M059J (cell line): ENCODE measurements around the gene KRTAP10-12. TPM values are rescaled to one million over a fixed set of nuclear protein-coding genes. Genes with fewer than 3 reads are reported as not detected.

ENCODE experiments used
- DNase-seq: peaks from one replicate; pipeline ENCODE4 v3.0.0-alpha.2; 2012; ENCODE audit warnings: low read depth
- total RNA-seq: library from RNA; depleted of rRNA; stranded (reverse); fragments of >200 nt; shearing (Covaris generic); gene quantifications from 2 replicates; pipeline ENCODE4 v1.2.3, GENCODE V29; 2014

KRTAP10-12 gene
- total RNA-seq, 1 experiment from 2014 or later, result not detected

DNA sequence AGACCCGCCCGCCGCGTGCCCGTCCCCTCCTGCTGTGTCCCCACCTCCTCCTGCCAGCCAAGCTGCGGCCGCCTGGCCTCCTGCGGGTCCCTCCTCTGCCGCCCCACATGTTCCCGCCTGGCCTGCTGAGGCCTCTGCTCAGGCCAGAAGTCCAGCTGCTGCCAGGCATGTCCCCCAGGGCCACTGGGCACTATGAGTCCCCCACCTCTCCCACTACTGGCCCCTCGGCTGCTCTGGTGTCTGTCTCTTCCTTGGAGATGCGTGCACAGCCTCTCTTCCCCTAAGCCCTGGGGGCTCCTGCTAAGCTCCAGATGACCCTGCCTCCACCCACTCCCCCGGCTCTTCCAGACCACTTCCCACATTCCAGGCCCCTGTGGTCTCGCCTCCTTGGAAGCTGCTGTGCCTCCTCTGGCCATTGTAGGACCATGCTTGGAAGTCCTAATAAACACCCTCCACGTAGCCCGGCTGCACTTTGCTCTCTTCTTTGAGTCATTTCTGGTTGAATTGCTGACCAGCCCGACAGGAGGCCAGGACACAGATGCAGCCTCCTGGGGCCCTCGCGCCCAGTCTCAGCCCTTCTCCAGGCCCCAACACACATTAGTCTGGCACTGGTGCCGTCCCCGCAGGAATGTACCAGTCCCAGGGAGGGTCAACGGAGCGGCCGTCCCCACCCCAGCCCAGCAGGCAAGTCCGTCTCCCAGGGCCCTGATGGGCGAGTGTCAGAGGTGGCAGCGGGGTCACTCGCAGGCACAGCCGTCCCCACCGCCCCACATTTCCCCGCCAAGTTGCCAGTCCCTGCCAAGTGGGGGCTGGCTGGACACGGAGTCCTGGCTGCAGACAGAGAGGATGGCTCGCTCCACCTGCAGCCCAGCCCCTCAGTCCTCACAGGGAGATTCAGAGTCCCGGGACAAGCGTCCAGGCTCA, 1.1 kb downstream of the KRTAP10-12 start:
- DNase-seq, result peak; percentile 13

DNA sequence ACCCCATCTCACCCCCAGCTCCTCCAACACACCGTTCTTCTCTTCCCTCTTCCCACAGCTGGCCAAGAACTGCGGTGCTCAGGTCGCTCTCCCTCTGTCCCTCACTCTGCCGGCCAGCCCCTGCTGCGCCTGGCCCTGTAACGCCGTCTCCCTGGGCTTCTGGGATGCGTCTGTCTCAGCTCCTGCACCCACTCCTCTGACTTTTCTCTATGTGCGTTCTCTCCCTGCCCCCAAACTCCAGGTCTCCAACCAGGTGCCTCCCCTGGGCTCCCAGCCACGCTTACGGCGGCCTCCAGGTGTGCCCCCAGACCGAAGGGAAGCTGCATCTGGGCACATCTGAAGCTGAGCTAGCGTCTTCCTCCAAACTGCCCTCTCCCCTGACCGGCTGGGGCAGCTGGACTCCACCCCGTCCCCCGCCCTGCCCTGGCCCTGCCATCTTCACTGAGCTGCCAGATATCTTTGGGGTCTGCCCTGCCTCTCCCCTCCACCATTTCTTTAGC, 2.6 kb downstream of the KRTAP10-12 start:
- DNase-seq, result no peak

- no peak for DNase-seq
Measured at GRCh38 chr21:44700101-44701022, 3.4 kb downstream of the KRTAP10-12 start.

DNA sequence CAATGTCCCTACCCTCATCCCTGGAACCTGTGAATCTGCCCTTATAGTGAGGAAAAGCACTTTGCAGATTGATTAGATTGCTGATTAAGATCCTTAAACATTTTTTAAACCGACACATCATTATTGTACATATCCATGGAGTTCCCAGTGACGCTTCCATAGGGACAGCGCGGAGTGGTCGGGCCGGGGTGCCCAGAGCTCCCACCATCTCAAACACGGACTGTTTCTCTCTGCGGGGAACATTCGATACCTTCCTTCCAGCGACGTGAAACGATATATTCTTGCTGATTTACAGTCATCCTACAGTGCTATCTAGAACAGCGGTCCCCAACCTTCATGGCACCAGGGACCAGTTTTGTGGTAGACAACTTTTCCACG, 4.0 kb downstream of the KRTAP10-12 start:
- no peak for DNase-seq

- DNase-seq, result no peak
Measured at GRCh38 chr21:44701541-44701940, 4.6 kb downstream of the KRTAP10-12 start.

- DNase-seq, result no peak
Measured at GRCh38 chr21:44702111-44702972, 5.4 kb downstream of the KRTAP10-12 start.

DNA sequence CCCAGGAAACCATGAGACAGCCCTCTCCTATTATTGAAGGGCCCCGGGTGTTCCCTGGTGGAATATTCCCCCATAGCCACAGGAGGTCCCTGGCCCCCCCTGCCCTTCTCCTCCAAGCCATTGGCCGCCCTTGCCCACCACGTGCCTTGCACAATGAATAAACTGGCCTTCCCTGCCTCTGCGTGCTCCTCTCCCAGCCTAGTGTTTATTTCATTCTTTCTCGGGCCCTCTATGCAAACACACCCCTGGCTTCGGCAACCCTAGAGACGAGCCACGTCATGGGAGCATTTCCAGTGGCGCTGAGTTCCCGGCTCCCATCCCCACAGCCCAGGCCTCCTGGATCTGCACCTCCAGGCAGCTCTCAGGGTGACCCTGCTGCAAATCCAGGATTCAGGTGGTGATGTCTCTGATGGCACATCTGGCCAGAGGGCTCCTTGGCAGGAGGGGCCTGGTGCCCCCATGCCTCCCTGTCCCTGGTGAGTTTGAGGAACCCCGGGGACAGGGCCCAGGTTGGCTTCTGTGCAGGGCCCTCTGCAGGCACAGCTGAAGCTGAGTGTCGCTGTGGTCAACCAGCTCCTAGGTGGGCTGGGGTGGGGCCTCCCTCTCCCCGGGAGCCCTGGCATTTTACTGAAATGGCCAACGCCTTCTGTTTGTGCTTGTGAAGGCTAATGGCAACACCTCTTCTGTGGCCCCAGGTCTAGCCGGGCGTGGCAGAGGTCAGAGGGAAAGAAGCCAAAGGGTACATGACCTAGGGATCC, 6.2 kb downstream of the KRTAP10-12 start:
- no peak for DNase-seq

DNA sequence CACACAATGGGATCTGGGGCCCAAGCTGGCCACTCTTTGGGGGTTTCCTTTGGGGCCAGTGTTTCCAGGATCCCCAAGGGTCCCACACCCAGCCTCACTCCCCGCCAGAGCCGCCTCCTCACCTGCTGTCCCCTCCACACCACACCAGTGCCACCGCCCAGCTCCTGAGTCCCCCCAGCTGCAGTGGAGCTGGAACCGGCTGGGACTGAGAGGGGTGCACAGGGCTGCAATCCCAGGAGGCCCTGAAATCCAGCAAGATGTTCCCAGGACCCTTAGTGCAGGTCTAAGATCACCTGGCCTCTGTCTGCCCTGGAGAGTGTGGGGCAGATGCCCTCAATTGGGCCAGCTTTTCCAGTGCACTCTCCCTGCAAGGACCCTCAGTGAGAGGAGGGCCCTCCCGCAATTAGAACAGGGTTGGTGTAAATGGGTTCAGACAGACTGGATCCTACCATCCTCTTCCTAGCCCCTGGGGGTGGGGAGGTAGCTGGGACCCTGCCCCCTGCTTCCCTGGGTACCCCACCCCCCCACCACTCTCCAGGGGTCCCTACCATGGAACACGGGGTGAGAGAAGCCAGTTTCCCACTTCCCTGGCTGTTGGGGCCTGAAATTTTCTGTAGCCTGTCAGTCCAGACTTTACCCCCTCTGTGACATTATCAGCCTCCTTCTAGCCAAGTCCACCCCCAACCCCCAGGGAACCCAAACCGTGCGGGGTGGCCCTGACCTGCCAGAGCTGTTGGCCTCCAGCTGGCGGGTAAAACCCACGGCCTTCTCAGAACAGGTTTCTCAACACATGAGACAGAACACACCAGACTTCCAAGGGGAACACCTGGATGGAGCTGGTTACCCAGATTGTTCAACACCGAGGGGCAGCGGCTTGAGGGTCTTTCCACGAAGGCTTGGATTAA, 7.0 kb downstream of the KRTAP10-12 start:
- no peak for DNase-seq

GRCh38 chr21:44704636-44705001, 7.6 kb downstream of the KRTAP10-12 start:
- DNase-seq, result no peak

GRCh38 chr21:44706026-44706705, 9.2 kb downstream of the KRTAP10-12 start:
- DNase-seq, result no peak

GRCh38 chr21:44706706-44707581, 10.0 kb downstream of the KRTAP10-12 start:
- DNase-seq, result no peak

- DNase-seq, result no peak
Measured at GRCh38 chr21:44708213-44708865, 11.4 kb downstream of the KRTAP10-12 start.

- DNase-seq, result no peak
Measured at GRCh38 chr21:44708866-44709425, 12.0 kb downstream of the KRTAP10-12 start.

DNA sequence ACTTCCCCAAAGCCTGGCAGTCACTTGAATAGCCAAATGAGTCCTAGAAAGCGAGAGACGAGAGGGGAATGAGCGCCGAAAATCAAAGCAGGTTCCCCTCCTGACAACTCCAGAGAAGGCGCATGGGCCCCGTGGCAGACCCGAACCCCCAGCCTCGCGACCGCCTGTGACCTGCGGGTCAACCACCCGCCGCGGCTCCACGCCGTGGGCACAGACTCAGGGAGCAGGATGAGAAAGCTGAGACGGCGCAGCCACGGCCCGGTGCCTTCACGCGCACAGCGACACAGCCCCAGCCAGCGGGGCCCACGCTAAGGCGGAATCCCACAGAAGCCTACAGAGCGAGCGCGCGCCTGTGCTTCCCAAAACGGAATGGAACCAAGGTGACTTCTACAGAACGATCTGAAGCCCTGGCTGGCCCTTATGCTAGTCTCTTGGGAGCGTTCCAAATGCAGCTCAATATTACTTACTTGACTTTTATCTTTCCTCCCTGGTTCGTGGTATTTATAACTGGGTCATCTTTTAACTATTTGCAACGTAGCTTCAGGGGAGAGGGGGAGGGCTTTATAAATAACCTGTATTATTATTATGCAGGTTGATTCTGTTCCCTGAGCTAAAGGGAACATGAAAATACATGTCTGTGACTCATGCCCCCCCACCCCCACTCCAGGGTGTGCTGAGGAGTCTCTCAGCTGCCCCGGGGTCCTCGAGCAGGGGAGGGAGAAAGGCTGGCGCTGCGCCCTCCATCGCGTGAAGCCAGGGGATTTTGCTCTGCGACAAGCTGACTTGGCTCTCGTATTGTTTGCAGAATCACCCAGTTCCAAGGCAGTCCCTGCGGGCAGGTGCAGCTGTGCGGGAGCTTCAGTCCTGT, 12.7 kb downstream of the KRTAP10-12 start:
- peak; percentile 21 for DNase-seq

DNA sequence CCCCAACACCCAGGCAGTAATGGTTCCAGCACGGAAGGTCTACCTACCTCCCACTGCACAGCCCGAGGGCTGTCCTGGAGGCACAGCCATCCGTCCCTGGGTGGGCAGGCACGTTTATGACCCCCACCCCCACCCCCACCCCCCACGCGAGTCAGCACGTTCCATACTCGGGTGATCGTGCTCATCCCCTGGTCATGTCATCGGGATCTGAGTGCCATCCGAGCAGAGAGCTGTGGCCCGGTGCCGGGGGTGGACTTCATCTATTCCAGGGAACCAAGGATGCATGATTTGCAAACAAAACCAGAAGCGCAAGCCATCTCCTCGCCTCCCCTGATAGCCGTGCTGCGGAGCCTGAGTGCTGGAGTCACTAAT, 13.3 kb downstream of the KRTAP10-12 start:
- no peak for DNase-seq

- DNase-seq, result no peak
Measured at GRCh38 chr21:44710756-44711326, 13.9 kb downstream of the KRTAP10-12 start.
